Ascending aorta (tissue), 2 donors: Measurements from ENCODE around the gene PLA2G3. TPM values are rescaled to one million over a fixed set of nuclear protein-coding genes. Genes with fewer than 3 reads are reported as not detected.

ENCODE experiments used
- DNase-seq, 2 donors: peaks; one replicate each; pipeline ENCODE4 v3.0.0-alpha.2; 2019; ENCODE audit warnings: low spot score in 2 of 2
- H3K27ac ChIP-seq, 2 donors: fragments of 200-600 bp; sonication (generic); one replicate each; pipeline ENCODE4 v1.5.1; 2016 to 2017; ENCODE audit warnings: mild to moderate bottlenecking in 1 of 2
- H3K27me3 ChIP-seq: fragments of 200-600 bp; sonication (generic); one replicate; pipeline ENCODE4 v1.5.1; 2017
- H3K36me3 ChIP-seq, 2 donors: fragments of 200-600 bp; sonication (generic); one replicate each; pipeline ENCODE4 v1.5.1; 2016
- H3K4me1 ChIP-seq, 2 donors: fragments of 200-600 bp; sonication (generic); one replicate each; pipeline ENCODE4 v1.5.1; 2016 to 2017; ENCODE audit warnings: mild to moderate bottlenecking in 1 of 2
- H3K4me3 ChIP-seq, 2 donors: fragments of 200-600 bp; sonication (generic); one replicate each; pipeline ENCODE4 v1.5.1; 2016 to 2017; ENCODE audit warnings: mild to moderate bottlenecking in 1 of 2
- H3K9me3 ChIP-seq, 2 donors: fragments of 200-600 bp; sonication (generic); one replicate each; pipeline ENCODE4 v1.5.1; 2016
- intact Hi-C: fragments of 100-400 bp; cut with DNase I; formaldehyde crosslinking; loops from one replicate; pipeline ENCODE4 v1.15.1; 2023
- total RNA-seq: library from RNA; depleted of rRNA; stranded (reverse); fragments of >200 nt; gene quantifications from one replicate; pipeline ENCODE4 v1.1.0, GENCODE V29; 2016
- TF ChIP-seq, protein P1 (sequence below), 3 experiments: fragments of 200-600 bp in 2 of 3; fragments of 450-650 bp in 1 of 3; sonication (generic) in 2 of 3; IDR thresholded peaks; one replicate each; pipeline ENCODE4 v1.5.1; 2016 to 2019; ENCODE audit warnings: antibody characterized with exemption in 3 of 3, mild to moderate bottlenecking in 1 of 3, moderate library complexity in 1 of 3

Gene PLA2G3
- total RNA-seq, 1 donor from 2014 or later = not detected

DNA sequence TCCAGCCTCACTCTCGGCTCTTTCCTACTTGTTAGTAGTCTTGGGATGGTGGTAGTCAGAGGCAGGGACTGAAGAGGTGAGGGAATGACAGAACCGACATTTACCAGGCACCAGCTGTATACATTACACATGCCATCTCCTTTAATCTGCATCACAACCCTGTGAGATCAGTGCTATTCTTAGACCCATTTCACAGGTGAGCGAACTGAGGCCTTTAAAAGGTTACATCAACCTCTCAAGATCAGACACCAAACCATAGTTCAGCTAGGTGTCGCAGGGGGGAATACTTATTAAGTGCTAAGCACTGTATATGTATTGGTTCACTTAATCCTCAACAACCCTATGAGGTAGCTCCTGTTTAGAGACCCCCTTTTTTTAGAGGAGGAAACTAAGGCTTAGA is 5.6 kb downstream of the PLA2G3 start:
- no peak for DNase-seq
- intact Hi-C loops = no loop called here
- no peaks in the 10 kb centered on the region for H3K9me3 ChIP-seq
- no peak overlapping the region for H3K27ac ChIP-seq
- H3K27me3 ChIP-seq = no peaks in the 10 kb centered on the region
- TF ChIP-seq, protein P1, sequence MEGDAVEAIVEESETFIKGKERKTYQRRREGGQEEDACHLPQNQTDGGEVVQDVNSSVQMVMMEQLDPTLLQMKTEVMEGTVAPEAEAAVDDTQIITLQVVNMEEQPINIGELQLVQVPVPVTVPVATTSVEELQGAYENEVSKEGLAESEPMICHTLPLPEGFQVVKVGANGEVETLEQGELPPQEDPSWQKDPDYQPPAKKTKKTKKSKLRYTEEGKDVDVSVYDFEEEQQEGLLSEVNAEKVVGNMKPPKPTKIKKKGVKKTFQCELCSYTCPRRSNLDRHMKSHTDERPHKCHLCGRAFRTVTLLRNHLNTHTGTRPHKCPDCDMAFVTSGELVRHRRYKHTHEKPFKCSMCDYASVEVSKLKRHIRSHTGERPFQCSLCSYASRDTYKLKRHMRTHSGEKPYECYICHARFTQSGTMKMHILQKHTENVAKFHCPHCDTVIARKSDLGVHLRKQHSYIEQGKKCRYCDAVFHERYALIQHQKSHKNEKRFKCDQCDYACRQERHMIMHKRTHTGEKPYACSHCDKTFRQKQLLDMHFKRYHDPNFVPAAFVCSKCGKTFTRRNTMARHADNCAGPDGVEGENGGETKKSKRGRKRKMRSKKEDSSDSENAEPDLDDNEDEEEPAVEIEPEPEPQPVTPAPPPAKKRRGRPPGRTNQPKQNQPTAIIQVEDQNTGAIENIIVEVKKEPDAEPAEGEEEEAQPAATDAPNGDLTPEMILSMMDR (IDR thresholded peaks at IDR 0.05) = no peak
- H3K36me3 ChIP-seq = no peaks in the 10 kb centered on the region
- no peak overlapping the region for H3K4me3 ChIP-seq
- H3K4me1 ChIP-seq = no peaks in the 10 kb centered on the region

- no peak overlapping the region for H3K27ac ChIP-seq
- no peaks in the 10 kb centered on the region for H3K4me1 ChIP-seq
- intact Hi-C loops = no loop called here
- TF ChIP-seq, protein P1 (IDR thresholded peaks at IDR 0.05) = no peak
- DNase-seq = no peak
- H3K27me3 ChIP-seq = no peaks in the 10 kb centered on the region
- H3K9me3 ChIP-seq = no peaks in the 10 kb centered on the region
- H3K4me3 ChIP-seq = no peak overlapping the region
- H3K36me3 ChIP-seq = no peaks in the 10 kb centered on the region
These were observed 6.4 kb downstream of the PLA2G3 start for GRCh38 chr22:31133911-31134310.

GRCh38 chr22:31130873-31131272 is 9.4 kb downstream of the PLA2G3 start:
- Histone ChIP-seq H3K4me1 (no peaks in the 10 kb centered on the region), H3K27me3 (no peaks in the 10 kb centered on the region), H3K27ac (no peak overlapping the region), H3K36me3 (no peaks in the 10 kb centered on the region), H3K4me3 (no peak overlapping the region), H3K9me3 (no peaks in the 10 kb centered on the region)
- TF ChIP-seq, protein P1 (IDR thresholded peaks at IDR 0.05) = no peak
- intact Hi-C loops = no loop called here
- no peak for DNase-seq

GRCh38 chr22:31128156-31128555 is 12.2 kb downstream of the PLA2G3 start:
- Histone ChIP-seq H3K27me3 (no peaks in the 10 kb centered on the region), H3K4me1 (no peaks in the 10 kb centered on the region), H3K4me3 (no peak overlapping the region), H3K36me3 (no peaks in the 10 kb centered on the region), H3K27ac (no peak overlapping the region), H3K9me3 (no peaks in the 10 kb centered on the region)
- intact Hi-C loops = no loop called here
- TF ChIP-seq, protein P1 (IDR thresholded peaks at IDR 0.05) = no peak
- DNase-seq = no peak

DNA sequence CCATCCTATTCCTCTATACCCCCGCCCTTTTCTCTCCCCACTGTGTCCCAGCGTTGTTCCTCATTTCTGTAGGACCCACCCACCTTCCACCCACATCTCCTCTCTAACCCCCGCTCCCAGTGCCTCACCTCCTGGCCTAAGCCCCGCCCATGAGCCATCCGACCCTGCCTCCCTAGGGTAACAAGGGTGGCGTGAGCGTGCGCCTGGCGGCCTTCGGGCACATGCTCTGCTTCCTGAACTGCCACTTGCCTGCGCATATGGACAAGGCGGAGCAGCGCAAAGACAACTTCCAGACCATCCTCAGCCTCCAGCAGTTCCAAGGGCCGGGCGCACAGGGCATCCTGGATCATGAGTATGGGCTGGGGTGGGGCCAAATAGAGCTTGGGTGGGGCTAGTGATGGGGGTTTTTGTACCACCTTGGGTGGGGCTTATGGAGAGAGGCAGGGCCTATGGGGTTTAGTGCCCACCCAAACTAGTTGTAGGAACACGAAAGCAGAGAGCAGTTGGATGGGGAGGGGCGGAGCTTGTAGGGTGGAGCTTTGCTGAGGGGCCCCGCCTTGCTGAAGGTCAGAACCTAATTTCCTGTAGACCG is 13.0 kb downstream of the PLA2G3 start:
- Histone ChIP-seq H3K4me1 (peaks cover 0 to 4% of the 10 kb centered on the region in 2 donors), H3K27ac (no peak overlapping the region), H3K4me3 (no peak overlapping the region), H3K36me3 (no peaks in the 10 kb centered on the region), H3K27me3 (no peaks in the 10 kb centered on the region), H3K9me3 (no peaks in the 10 kb centered on the region)
- DNase-seq = no peak
- TF ChIP-seq, protein P1 (IDR thresholded peaks at IDR 0.05) = no peak
- intact Hi-C loops = no loop called here

GRCh38 chr22:31126869-31127175 is 13.5 kb downstream of the PLA2G3 start:
- TF ChIP-seq, protein P1 (IDR thresholded peaks at IDR 0.05) = no peak
- Histone ChIP-seq H3K27me3 (no peaks in the 10 kb centered on the region), H3K9me3 (no peaks in the 10 kb centered on the region), H3K36me3 (no peaks in the 10 kb centered on the region), H3K27ac (no peak overlapping the region), H3K4me3 (no peak overlapping the region), H3K4me1 (peaks cover 0 to 7% of the 10 kb centered on the region in 2 donors)
- no peak for DNase-seq
- intact Hi-C loops = no loop called here
